Kidney capillary endothelial cell (primary cell): Measurements from ENCODE around the gene INSR.
"Not testable (repeated sequence)": the region's sequence is repeated elsewhere in the genome, so short reads cannot be mapped to it uniquely, and the experiment has no call there.

Experiments
- DNase-seq: peaks from one replicate; pipeline ENCODE4 v3.0.0-alpha.2; 2018; ENCODE audit warnings: low spot score

Gene INSR

DNA sequence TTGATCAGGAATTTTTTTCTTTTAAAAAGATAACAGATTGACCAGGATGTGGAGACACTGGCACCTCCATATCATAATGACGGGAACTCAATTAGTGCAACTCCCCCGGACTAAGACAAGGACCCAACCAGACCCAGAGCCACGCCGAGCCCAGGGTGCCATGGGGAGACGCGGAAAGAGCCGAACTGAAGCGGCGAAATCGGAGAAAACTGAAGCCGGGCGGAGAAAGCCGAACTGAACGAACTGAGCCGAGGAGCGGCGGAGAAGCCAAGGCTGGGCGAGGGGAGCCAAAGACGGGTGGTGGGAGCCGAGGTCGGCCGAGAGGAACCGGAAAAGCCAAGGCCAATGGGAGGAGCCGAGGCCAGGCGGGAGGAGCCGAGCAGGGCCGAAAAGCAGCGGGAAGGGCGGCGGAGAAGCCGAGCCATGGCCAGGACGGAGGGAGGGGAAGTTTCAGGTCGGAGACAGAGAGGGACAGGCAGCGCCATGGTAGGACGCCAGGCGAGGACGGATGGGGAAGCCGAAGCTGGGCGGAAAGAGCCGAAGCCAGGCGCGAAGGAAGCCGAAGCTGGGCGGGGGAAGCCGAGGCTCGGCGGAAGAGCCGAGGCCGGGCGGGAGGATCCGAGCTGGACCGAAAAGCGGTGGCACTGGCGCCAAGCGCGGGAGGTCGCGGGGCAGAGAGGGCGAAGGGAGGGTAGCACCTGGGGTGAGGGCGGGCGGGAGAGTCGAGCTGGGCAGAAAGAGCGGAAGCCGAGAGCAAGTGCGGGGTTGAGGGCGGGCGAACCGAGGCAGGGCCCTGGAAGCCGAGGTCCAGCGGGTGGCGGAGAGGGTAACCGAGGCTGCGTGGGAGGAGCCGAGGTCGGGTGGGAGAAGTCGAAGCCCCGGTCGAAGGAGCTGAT, 195.3 kb downstream of the INSR start:
- DNase-seq = peak; percentile 85

DNA sequence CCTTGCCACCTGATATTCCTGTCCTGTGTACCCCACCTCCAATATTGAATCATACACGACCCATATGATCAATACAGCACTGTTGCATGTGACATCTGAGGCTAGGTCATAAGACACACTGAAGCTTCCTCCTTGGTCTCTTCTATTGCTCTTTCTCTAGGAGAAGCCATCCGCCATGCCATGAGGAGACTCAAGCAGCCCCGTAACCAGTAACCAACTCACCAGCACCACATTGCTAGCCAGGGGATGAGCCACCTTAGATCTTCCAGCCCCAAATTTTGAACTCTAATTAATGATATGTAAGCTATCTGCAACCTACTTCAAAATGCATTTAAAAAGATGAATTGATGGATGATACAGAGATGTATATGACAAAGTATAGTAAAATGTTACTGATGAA, 196.1 kb downstream of the INSR start:
- DNase-seq = no peak

DNA sequence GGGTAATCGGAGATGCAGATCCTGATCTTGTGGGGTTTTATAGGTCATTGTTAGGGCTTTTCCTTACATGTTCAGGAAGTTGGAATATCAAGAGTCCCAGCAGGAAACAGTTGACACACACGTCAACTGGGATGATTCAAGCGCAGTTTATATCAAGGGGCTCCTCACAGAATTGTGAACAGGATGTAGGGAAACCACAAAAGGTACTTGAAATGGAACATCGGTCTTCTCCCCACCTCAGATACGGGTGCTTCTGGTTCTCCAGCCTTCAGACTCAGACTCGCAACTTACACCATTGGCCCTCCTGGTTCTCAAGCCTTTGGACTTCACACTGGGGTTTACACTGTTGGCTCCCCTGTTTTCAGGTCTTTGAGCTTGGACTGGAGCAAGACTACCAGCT, 205.2 kb downstream of the INSR start:
- no peak for DNase-seq

DNA sequence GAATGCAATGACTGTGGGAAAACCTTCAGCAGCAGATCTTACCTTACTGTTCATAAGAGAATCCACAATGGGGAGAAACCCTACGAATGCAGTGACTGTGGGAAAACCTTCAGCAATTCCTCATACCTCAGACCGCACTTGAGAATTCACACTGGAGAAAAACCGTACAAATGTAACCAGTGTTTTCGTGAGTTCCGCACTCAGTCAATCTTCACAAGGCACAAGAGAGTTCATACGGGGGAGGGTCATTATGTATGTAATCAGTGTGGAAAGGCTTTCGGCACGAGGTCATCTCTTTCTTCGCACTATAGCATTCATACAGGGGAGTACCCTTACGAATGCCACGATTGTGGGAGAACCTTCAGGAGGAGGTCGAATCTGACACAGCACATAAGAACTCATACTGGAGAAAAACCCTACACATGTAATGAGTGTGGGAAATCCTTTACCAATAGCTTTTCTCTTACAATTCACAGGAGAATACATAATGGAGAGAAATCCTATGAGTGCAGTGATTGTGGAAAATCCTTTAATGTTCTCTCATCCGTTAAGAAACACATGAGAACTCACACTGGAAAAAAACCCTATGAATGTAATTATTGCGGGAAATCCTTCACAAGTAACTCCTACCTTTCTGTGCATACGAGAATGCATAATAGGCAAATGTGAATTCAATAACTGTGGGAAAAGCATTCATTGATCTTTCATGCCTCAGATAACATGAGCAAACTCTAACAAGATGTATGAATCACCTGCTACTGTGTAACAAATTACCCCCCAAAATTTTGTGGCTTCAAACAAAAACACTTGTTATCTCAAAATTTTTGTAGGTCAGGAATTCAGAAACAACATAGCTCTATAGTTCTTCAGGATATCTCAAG, 210.9 kb downstream of the INSR start:
- no peak for DNase-seq

DNA sequence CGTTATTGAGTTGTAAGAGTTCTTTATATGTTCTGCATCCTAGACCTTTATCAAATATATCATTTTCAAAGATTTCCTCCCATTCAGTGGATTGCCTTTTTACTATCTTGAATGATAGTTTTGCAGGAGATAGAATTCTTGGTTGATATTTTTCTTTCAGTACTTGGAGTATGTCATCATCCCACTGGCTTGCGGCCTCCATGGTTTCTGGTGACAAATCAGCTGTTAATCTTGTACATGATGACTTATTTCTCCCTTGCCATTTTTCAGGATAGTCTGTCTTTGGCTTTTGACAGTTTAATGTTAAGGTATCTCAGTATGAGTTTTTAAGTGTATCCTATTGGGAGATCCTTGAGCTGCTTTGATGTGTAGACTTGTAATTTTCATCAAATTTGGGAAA, 216.2 kb downstream of the INSR start:
- no peak for DNase-seq

DNA sequence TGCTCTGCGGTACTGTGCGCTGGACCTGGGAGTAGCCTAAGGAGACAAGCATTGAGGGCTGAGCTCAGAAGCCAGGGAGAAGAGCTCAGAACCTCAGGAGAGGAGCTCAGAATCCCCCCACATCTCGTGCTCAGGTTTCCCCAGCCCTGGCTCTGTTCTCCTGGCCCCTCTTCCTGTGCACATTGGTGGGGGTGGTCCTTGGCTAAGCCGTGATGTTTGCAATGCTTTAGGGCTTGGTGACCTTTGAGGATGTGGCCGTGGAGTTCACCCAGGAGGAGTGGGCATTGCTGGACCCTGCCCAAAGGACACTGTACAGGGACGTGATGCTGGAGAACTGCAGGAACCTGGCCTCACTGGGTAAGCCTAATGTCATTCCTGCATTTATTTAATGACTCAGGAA, 218.1 kb downstream of the INSR start:
- DNase-seq = no peak

DNA sequence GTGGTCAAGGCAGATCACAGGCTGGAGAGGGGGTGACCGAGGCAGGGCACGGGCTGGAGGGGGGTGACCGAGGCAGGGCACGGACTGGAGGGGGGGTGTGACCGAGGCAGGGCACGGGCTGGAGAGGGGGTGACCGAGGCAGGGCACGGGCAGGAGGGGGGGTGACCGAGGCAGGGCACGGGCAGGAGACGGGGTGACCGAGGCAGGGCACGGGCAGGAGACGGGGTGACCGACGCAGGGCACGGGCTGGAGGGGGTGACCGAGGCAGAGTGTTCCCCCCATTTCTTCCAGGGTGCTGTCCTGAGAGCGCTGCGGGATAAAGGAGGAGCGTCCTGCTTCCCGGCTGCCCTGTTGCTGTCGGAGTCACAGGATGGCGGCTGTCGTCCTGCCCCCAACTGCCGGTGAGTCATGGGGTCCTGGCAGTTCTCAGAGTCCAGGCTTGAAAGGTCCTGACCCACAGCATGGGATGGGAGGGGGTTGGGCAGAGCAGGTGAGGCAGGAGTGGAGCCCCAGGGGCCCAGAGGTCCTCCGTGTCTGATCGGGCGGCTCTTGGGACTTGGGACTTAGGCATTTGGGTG, 219.4 kb downstream of the INSR start:
- DNase-seq = no peak

DNA sequence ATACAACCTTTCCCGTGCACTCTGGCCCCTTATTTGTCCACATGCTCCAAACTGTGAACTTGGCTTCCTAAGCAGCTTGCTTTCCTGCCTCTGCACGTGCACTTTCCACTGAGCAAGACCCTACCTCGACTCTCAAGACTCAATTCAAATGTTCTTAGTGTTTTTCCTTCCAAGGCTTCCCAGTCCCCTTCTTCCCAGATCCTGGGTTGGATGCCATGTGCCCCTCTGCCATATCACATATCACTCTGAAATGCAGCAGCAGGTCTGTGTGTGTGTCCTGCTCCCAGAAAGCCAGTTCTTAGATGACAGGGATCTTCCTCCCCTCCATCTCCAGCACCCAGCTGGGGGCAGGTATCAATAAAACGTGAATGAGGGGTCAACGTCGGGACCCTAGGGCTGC, 221.7 kb downstream of the INSR start:
- no peak for DNase-seq

DNA sequence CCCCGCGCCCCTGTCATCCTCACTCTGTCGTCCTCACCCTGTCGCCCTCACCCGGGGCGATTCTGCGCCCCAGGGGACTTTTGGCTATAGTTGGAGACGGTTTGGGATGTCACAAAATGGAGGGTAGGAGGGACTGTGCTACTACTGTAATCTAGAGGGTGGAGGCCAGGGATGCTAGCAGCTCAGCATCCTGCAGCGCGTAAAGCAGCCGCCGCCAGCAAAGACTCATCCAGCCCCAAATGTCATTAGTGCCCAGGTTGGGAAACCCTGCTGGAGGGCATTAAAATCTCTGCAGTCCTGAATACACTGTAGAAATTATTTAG, 224.3 kb downstream of the INSR start:
- peak; percentile 13 for DNase-seq

DNA sequence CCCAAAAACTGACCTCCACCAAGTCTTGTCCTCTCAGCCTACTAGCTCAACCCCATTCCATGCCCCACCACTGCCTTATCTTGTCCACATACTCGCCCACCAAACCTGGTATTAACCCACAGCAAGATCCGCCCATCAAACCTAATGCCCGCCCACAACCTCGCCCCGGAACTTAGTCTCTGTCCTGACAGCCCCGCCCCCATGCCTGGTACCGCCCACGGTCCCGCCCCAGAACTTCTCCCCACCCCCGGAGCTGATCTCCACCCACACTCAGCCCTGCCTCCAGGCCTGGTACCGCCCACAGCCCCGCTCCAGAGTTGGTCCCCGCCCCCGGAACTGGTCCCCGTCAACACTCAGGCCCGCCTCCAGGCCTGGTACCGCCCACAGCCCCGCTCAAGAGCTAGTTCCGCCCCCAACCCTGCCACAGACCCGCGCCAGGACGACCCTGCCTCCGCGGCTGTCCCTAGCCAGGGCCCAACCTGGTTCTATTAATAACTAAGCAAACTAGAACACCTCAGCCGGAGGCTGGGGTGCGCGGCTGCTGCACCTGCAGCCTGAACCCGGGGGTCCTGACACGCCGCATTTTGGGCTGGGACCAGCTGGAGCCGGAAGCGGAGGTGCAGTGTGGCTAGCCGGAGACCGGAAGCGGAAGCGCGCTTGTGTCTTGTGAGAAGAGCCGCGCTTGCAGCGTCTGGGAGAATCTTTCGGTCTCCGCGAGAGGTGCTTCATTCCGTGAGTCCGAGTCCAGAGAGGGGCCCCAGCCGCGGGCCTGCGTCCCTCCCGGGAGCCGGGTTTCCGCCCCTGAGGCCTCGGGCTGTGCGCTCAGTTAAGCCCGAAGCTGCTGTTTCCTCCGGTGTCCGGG, 224.9 kb downstream of the INSR start, which contains the start of gene ZNF557:
Gene ZNF557 (plus strand): TSS at position 662 of the 862 bp plus-strand sequence. CDS start 5,372 bp downstream, outside the sequence.
- DNase-seq = peak; percentile 96

DNA sequence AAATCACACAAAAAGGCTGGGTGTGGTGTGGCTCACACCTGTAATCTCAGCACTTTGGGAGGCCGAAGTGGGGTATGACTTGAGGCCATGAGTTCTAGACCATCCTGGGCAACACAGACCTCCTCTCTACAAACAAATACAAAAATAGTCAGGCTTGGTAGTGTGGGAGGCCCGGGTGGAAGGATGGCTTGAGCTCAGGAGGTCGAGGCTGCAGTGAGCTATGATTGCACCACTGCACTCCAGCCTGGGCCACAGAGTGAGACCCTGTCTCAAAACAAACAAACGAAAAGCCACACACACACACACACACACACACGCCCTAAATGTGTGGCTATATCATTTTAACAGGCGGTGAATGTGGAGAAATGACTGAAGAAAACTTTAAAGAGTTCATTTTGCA, 225.6 kb downstream of the INSR start:
- DNase-seq = no peak

DNA sequence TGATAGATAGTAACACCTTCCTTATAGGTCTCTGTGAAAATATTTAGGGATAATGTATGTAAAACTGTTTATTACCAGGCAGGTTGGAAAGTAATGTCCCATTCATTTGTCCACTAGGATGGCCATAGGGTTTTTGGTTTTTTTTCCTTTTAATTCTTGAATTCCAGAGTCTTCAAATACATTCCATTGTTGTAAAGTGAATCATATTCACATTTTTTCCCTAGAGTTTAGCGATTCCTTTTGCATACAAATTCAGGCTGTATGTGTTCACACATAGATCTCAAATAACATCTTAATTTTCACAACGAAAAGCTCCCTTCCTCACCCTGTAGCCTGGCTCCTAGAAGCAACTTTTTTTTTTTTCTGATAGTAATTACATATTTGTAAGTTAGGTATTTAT, 226.5 kb downstream of the INSR start:
- no peak for DNase-seq

DNA sequence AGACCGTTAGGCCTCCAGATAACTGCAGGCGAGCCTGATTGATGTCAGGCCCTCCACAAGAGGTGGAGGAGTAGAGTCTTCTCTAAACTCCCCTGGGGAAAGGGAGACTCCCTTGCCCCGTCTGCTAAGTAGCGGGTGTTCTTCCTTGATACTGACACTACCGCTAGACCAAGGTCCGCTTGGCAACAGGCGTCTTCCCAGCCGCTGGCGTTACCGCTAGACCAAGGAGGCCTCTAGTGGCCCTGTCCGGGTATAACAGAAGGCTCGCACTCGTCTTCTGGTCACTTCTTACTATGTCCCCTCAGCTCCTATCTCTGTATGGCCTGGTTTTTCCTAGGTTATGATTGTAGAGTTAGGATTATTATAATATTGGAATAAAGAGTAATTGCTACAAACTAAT, 227.1 kb downstream of the INSR start:
- not testable (repeated sequence) for DNase-seq

DNA sequence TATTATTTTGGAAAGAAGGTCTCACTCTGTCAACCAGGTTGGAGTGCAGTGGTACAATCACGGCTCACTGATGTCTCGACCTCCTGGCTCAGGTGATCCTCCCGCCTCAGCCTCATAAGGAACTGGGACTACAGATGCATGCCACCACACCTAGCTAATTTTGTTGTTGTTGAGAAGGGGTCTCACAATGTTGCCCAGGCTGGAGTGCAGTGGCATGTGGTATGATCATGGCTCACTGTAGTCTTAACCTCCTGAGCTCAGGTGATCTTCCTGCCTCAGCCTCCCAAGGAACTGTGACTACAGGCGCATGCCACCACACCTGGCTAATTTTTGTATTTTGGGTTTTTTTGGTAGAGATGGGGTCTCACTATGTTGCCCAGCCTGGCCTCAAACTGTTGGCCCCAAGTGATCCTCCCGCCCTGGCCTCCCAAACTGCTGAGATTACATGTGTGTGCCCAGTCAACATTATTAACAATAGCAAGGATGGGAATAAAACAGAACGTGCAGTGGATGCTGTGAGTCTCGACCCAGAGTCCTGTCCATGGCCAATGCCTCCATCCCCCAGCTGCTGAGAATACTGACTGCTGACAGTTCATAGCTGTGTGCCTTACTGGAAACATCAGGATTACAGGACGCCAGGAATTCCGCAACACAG, 230.3 kb downstream of the INSR start:
- DNase-seq = no peak

DNA sequence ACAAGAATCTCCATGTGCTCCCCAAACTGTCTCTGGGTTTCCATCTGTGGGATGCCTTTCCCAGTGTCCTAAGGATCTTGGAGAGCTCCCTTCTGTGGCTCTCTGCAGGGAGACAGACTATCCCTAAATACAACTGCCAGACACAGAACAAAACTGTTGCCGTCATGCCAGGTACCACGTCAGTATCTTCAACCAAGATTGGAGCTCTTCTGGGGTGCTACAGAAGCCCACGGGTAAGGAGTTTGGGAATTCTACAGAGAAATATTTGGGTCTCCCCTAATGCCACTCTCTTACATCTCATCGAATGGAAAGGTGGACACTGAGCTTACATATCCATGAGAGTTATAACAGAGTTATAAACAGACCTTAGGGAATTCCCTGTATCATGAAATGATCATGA, 230.9 kb downstream of the INSR start:
- no peak for DNase-seq
